ENCODE results near the gene NLRC5. TPM values are rescaled to one million over a fixed set of nuclear protein-coding genes. Genes with fewer than 3 reads are reported as not detected.

The NLRC5 gene
- total RNA-seq, 2 donors from 2014 or later: 239 to 256 TPM

DNA sequence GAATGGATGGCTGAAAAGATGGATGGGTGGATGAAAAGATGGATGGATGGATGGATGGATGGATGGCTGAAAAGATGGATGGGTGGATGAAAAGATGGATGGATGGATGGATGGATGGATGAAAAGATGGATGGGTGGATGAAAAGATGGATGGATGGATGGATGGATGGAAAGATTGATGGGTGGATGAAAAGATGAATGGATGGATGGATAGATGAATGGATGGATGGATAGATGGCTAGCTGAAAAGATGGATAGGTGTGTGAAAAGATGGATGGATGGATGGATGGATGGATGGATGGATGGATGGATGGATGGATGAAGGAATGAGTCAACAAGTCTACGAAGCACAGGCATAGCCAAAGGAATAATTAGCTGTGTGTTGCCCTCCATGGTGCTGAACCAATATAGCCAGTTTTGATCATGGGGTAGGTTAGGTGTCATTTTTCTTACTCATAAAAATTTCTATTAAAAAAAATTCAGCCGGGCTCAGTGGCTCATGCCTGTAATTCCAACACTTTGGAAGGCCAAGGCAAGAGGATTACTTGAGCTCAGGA, 41.1 kb downstream of the NLRC5 start:
- ATAC-seq (replicated peaks in 1 of 2): no peak
- DNase-seq: no peak
- Mint-ChIP-seq H3K4me3 (no peak overlapping the region), H3K27me3 (ENCODE audit: low read depth) (no peaks in the 10 kb centered on the region), H3K4me1 (ENCODE audit: low read depth) (peaks cover 81% of the 10 kb centered on the region), H3K36me3 (ENCODE audit: insufficient read depth in 2 of 2) (peaks cover 23 to 45% of the 10 kb centered on the region in 2 donors), H3K27ac (no peak overlapping the region), H3K9me3 (peaks cover 2% of the 10 kb centered on the region in 2 donors)

DNA sequence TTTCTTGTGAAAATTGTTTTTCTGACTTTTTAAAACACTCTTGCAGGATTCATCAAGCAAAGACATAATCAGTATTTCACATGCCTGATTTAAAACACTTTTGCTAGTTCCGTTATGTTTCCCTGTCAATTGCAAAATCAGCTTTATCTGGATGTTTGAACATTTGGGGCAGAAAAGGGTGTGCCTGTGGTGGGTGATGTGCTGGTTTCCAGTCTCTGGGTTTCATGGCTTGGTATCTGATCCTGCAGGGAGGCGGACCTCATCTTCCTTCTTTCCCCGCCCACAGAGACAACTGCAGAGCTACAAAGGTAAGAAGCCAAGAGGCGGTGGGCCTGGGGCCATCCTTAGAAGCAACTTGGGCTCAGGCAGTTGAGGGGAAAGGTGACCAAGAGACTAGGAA, 41.8 kb downstream of the NLRC5 start:
- H3K4me3 Mint-ChIP-seq: no peak overlapping the region
- H3K9me3 Mint-ChIP-seq: peaks cover 2% of the 10 kb centered on the region in 2 donors
- H3K4me1 Mint-ChIP-seq (ENCODE audit: low read depth): peaks cover 82% of the 10 kb centered on the region
- ATAC-seq (replicated peaks in 1 of 2): no peak
- H3K36me3 Mint-ChIP-seq (ENCODE audit: insufficient read depth in 2 of 2): peaks cover 27 to 49% of the 10 kb centered on the region in 2 donors
- no peaks in the 10 kb centered on the region for H3K27me3 Mint-ChIP-seq (ENCODE audit: low read depth)
- DNase-seq: no peak
- H3K27ac Mint-ChIP-seq: peak overlapping the region; percentile 33

DNA sequence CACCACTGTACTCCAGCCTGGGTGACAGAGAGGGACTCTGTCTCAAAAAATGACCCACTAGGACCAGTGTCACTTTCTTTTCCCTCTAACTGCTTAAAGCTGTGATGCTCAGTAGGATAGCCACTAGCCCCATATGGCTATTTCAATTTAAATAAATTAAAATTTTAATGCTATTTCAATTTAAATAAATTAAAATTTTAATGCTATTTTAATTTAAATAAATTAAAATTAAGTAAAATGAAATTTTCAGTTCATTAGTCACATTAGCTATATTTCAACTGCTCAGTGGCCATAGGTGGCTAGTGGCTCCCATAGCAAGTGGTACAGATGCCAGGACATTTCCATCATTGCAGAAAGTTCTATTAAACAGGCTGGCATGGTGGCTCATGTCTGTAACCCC, 43.0 kb downstream of the NLRC5 start:
- Mint-ChIP-seq H3K4me3 (no peak overlapping the region), H3K27me3 (ENCODE audit: low read depth) (no peaks in the 10 kb centered on the region), H3K36me3 (ENCODE audit: insufficient read depth in 2 of 2) (peaks cover 25 to 47% of the 10 kb centered on the region in 2 donors), H3K4me1 (ENCODE audit: low read depth) (peaks cover 77% of the 10 kb centered on the region), H3K27ac (no peak overlapping the region), H3K9me3 (peaks cover 2% of the 10 kb centered on the region in 2 donors)
- DNase-seq (no peak), ATAC-seq (replicated peaks in 1 of 2) (no peak)

DNA sequence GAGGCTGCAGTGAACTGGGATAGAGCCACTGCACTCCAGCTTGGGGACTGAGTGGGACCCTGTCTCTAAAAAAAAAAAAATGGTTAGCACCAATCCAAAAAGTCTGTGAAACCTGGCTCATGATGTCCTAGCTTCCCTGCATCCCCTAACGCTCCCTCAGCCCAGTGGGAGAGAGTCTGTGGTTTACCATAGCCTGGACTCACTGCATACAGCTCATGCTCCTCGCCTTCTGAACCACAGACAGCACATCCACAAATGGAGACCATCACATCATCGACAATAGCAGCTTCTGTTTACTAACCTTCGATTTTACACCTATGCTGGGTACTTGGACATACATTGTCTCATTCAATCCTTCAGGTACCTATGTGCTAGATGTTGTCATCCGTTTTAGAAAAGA, 43.6 kb downstream of the NLRC5 start:
- peaks cover 77% of the 10 kb centered on the region for H3K4me1 Mint-ChIP-seq (ENCODE audit: low read depth)

DNA sequence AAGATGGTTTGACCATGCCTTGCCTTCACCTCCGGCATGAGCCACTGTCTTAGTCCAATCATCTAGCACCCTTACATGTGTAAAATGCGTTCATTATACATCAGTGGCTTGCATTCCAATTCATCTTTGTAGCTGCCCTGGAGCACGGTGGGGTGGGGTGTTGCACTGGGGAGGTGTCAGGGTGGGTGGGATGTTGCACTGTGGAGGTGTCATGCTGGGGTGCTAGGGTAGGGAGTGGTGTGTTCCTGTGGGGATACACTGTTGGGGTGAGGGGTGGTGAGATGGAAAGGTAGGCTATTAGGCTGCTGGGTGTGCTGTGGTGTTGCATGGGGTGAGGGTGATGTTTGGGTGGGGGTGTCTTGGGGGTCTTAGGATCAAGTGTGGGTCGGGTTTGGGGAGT, 47.0 kb downstream of the NLRC5 start:
- H3K4me3 Mint-ChIP-seq: no peak overlapping the region
- H3K36me3 Mint-ChIP-seq (ENCODE audit: insufficient read depth in 2 of 2): peaks cover 21 to 41% of the 10 kb centered on the region in 2 donors
- no peaks in the 10 kb centered on the region for H3K27me3 Mint-ChIP-seq (ENCODE audit: low read depth)
- peak overlapping the region; percentile 92 for H3K27ac Mint-ChIP-seq
- no peak for ATAC-seq (replicated peaks in 1 of 2)
- H3K4me1 Mint-ChIP-seq (ENCODE audit: low read depth): peaks cover 82% of the 10 kb centered on the region
- no peak for DNase-seq
- H3K9me3 Mint-ChIP-seq: no peaks in the 10 kb centered on the region

More for the DNA sequence above, 43.6 kb downstream of the NLRC5 start:
- Mint-ChIP-seq H3K9me3 (peaks cover 2% of the 10 kb centered on the region in 2 donors), H3K36me3 (ENCODE audit: insufficient read depth in 2 of 2) (peaks cover 22 to 50% of the 10 kb centered on the region in 2 donors), H3K27me3 (ENCODE audit: low read depth) (no peaks in the 10 kb centered on the region), H3K4me3 (no peak overlapping the region), H3K27ac (no peak overlapping the region)
- no peak for ATAC-seq (replicated peaks in 1 of 2)
- no peak for DNase-seq

DNA sequence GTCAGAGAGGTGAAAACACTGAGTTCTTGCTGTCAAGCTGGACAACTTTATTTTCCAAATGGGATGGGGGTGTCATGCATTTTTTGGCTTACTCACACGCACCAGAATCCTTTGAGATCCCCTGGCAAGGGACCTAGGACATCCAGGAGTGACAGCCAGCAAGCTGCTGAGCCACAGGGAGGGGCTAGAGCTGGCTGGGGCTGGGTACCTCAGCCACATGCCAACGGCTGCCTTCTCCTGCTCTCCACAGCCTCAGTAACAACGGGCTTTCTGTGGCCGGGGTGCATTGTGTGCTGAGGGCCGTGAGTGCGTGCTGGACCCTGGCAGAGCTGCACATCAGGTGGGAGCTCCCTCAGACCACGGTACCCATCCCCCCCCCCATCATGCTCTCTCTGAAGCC, 47.6 kb downstream of the NLRC5 start:
- Mint-ChIP-seq H3K36me3 (ENCODE audit: insufficient read depth in 2 of 2) (peaks cover 20 to 36% of the 10 kb centered on the region in 2 donors), H3K27ac (peak overlapping the region; percentile 92), H3K27me3 (ENCODE audit: low read depth) (no peaks in the 10 kb centered on the region), H3K4me3 (no peak overlapping the region), H3K4me1 (ENCODE audit: low read depth) (peaks cover 86% of the 10 kb centered on the region), H3K9me3 (no peaks in the 10 kb centered on the region)
- ATAC-seq (replicated peaks in 1 of 2): no peak
- DNase-seq: no peak

DNA sequence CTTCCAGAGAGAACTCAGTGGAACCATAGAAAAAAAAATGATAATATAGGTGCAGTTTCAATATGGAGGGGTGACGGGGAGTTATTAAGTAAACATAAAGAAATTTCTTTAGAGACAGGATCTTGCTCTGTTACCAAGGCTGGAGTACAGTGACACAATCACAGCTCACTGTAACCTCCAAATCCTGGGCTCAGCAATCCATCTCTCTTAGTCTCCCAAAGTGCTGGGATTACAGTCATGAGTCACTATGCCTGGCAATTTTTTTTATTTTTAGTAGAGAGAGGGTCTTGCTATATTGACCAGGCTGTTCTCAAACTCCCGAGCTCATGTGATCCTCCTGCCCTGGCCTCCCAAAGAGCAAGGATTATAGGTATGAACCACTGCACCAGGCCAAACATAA, 48.8 kb downstream of the NLRC5 start:
- peaks cover 22 to 37% of the 10 kb centered on the region in 2 donors for H3K36me3 Mint-ChIP-seq (ENCODE audit: insufficient read depth in 2 of 2)
- no peaks in the 10 kb centered on the region for H3K27me3 Mint-ChIP-seq (ENCODE audit: low read depth)
- peak overlapping the region; percentile 92 for H3K27ac Mint-ChIP-seq
- no peaks in the 10 kb centered on the region for H3K9me3 Mint-ChIP-seq
- peaks cover 94% of the 10 kb centered on the region for H3K4me1 Mint-ChIP-seq (ENCODE audit: low read depth)
- no peak for ATAC-seq (replicated peaks in 1 of 2)
- H3K4me3 Mint-ChIP-seq: peak overlapping the region in 1 of 2 donors; percentile 63
- no peak for DNase-seq

DNA sequence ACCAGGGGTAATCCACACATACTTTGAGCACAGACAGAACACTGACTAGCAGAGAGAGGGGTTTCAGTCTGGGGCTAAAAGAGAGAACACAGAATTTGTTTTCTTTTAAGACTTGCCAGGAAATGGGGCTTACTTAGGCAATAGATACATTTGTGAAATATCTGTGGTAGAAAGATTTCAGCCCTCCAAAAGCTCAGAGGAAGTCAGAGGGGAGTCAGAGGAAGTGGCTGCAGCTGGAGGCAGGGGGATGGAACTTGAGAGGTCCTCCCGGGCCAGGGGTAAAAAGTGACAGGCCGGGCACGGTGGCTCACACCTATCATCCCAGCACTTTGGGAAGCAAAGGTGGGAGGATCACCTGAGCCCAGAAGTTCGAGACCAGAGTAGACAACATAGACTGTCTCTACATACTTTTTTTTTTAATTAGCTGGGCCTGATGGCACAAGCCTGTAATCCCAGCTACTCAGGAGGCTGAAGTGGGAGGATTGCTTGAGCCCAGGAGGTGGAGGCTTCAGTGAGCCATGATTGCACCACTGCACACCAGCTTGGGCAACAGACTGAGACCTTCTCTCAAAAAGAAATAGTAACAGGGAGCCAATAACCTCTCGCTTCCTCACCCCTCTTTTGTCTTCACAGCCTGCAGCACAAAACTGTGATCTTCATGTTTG, 49.9 kb downstream of the NLRC5 start:
- peak; percentile 57 to 69 for DNase-seq
- peak overlapping the region; percentile 31 to 64 for H3K4me3 Mint-ChIP-seq
- no peaks in the 10 kb centered on the region for H3K27me3 Mint-ChIP-seq (ENCODE audit: low read depth)
- no peaks in the 10 kb centered on the region for H3K9me3 Mint-ChIP-seq
- peak; percentile 7 to 14 for ATAC-seq (replicated peaks in 1 of 2)
- H3K4me1 Mint-ChIP-seq (ENCODE audit: low read depth): peaks cover 88% of the 10 kb centered on the region
- peak overlapping the region; percentile 83 for H3K27ac Mint-ChIP-seq
- peaks cover 18 to 40% of the 10 kb centered on the region in 2 donors for H3K36me3 Mint-ChIP-seq (ENCODE audit: insufficient read depth in 2 of 2)

DNA sequence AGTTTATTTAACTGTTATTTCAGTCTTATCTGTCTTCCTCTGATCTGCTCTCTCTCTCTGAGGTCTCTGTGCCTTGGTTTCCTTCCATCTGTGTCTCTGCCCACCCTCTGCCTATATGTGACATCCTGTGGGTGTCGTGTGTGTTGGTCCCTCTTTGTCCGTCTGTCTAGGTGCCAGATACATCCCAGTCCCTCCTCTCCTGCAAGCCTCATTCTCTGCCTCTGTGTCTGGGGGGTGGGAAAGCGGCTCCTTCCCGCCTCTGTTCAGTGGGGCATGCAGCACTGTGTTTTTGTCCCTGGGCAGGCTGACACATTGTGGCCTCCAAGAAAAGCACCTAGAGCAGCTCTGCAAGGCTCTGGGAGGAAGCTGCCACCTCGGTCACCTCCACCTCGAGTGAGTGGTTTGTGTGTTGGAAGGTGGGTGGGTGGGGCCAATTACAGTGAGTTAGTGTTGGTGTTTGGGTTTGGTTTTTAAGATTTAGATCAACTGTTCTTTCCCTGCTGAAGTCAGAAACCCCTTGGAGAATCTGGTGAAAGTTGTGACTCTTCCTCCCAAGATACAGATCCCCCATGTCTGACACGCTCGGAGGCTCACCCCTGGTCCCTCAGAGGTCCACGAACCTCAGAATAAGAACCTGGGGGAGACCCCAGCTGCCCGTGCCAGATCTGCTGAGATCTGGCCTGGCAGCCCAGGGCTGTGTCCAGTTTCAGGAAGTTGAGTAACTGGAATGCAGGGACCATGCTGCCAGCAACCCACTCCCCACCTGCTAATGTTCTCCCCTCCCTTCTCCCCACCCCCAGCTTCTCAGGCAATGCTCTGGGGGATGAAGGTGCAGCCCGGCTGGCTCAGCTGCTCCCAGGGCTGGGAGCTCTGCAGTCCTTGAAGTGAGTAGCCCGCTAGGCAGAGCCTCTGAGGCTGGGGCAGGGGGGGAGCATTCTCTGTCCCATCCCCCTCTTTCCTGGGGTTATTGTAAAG, 52.1 kb downstream of the NLRC5 start:
- Mint-ChIP-seq H3K36me3 (ENCODE audit: insufficient read depth in 2 of 2) (peaks cover 15 to 34% of the 10 kb centered on the region in 2 donors), H3K9me3 (no peaks in the 10 kb centered on the region), H3K4me3 (peak overlapping the region; percentile 61 to 92), H3K4me1 (ENCODE audit: low read depth) (peaks cover 67% of the 10 kb centered on the region), H3K27ac (peak overlapping the region; percentile 99), H3K27me3 (ENCODE audit: low read depth) (no peaks in the 10 kb centered on the region)
- ATAC-seq (replicated peaks in 1 of 2) (peak; percentile 73 to 77), DNase-seq (peak; percentile 90 to 94)

DNA sequence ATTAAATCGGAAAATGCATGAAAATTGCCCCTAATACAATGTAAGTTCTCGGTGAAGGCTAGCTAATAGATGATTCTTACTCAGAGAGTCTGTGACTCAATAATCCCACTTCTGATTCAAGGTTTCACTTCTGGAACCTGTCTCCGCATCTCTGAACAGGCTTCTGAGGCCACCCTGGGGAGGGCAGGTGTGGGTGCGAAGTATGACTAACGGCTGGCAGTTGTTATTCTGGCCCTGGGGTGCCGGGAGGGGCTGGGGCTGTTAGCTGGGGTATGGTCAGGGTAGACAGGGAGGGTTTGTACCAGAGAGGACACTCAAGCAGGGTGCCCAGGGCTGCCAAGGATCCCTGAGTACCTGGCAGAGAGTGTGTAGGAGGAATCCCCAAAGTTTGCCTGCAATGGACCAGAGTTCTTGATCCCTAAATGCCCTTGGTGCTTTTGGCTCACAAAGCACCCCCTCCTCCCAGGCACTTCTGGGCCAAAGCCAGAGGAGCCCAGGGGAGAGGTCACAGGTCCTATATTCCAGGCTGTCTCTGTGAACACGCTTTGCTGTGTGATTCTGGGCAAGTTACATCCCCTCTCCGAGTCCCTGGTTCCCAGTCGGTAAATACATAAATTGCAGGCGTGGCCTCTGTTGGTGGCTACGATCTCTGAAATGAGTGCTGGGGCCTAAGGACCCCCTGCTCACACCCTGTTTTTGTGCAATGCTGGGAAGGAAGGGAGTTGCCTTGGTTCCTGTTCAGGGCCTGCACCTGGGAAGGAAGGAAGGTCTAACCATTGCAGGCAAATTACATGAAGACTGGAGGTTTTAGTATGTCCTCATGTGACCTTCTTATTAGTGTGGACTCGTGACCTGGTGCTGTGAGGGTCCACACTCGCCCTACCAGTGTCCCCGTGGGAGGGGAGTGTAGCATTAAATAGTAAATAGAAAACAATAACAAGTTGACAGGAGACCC, 53.1 kb downstream of the NLRC5 start:
- DNase-seq (peak; percentile 90 to 94), ATAC-seq (replicated peaks in 1 of 2) (peak; percentile 79 to 81)
- Mint-ChIP-seq H3K4me1 (ENCODE audit: low read depth) (peaks cover 67% of the 10 kb centered on the region), H3K4me3 (peak overlapping the region; percentile 61 to 92), H3K27me3 (ENCODE audit: low read depth) (no peaks in the 10 kb centered on the region), H3K36me3 (ENCODE audit: insufficient read depth in 2 of 2) (peaks cover 15 to 34% of the 10 kb centered on the region in 2 donors), H3K9me3 (no peaks in the 10 kb centered on the region), H3K27ac (peak overlapping the region; percentile 99)

DNA sequence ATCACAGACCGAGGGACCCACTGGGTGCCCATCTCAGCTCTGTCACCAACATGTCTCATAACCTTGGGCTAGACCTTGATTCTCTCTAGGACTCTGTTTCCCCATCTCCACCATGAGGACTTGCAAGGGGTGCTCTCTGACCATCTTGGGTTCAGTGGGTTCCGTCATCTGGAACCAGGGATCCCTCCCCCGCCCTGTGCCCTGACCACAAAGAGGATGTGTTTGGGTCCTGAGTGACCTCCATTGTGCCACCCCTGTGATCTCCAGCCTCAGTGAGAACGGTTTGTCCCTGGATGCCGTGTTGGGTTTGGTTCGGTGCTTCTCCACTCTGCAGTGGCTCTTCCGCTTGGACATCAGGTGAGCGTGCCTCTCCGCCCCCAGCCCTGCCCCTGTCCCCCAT, 53.9 kb downstream of the NLRC5 start:
- H3K36me3 Mint-ChIP-seq (ENCODE audit: insufficient read depth in 2 of 2): peaks cover 17 to 32% of the 10 kb centered on the region in 2 donors
- peaks cover 67% of the 10 kb centered on the region for H3K4me1 Mint-ChIP-seq (ENCODE audit: low read depth)
- DNase-seq (no peak), ATAC-seq (replicated peaks in 1 of 2) (no peak)
- no peaks in the 10 kb centered on the region for H3K9me3 Mint-ChIP-seq
- H3K27me3 Mint-ChIP-seq (ENCODE audit: low read depth): no peaks in the 10 kb centered on the region
- peak overlapping the region; percentile 61 to 92 for H3K4me3 Mint-ChIP-seq
- peak overlapping the region; percentile 99 for H3K27ac Mint-ChIP-seq
